ENCODE measurements around the gene SMPD4. TPM values are rescaled to one million over a fixed set of nuclear protein-coding genes. Genes with fewer than 3 reads are reported as not detected.
"Not testable (repeated sequence)": the region's sequence is repeated elsewhere in the genome, so short reads cannot be mapped to it uniquely, and the experiment has no call there.

SMPD4 gene
- total RNA-seq = 31.0 TPM

- peak; percentile 92 to 99 (median 96) for DNase-seq (ENCODE audit: low read depth in 2 of 3, low spot score in 2 of 3)
These were observed at the start of gene SMPD4 for GRCh38 chr2:130181325-130181879. Gene SMPD4 (minus strand): TSS chr2:130181602. CDS start chr2:130176592, 5,010 bp downstream.

- DNase-seq (ENCODE audit: low read depth in 2 of 3, low spot score in 2 of 3) = not testable (repeated sequence)
These were observed 49.5 kb upstream of the SMPD4 start for GRCh38 chr2:130230907-130231306.

GRCh38 chr2:130230376-130230775 lies 49.0 kb upstream of the SMPD4 start:
- DNase-seq (ENCODE audit: low read depth in 2 of 3, low spot score in 2 of 3) = not testable (repeated sequence)

- DNase-seq (ENCODE audit: low read depth in 2 of 3, low spot score in 2 of 3) = peak in 2 of 3 donors; percentile 21 to 56
These were observed 47.7 kb upstream of the SMPD4 start for GRCh38 chr2:130229161-130229510.

- DNase-seq (ENCODE audit: low read depth in 2 of 3, low spot score in 2 of 3) = not testable (repeated sequence)
These were observed 47.2 kb upstream of the SMPD4 start for GRCh38 chr2:130228467-130229160.

- DNase-seq (ENCODE audit: low read depth in 2 of 3, low spot score in 2 of 3) = not testable (repeated sequence)
These were observed 46.6 kb upstream of the SMPD4 start for GRCh38 chr2:130228005-130228404.

- DNase-seq (ENCODE audit: low read depth in 2 of 3, low spot score in 2 of 3) = not testable (repeated sequence)
These were observed 41.1 kb upstream of the SMPD4 start for GRCh38 chr2:130222523-130222922.

GRCh38 chr2:130220505-130220904 lies 39.1 kb upstream of the SMPD4 start:
- not testable (repeated sequence) for DNase-seq (ENCODE audit: low read depth in 2 of 3, low spot score in 2 of 3)

GRCh38 chr2:130219147-130219546 lies 37.7 kb upstream of the SMPD4 start:
- not testable (repeated sequence) for DNase-seq (ENCODE audit: low read depth in 2 of 3, low spot score in 2 of 3)

- DNase-seq (ENCODE audit: low read depth in 2 of 3, low spot score in 2 of 3) = not testable (repeated sequence)
These were observed 25.6 kb upstream of the SMPD4 start for GRCh38 chr2:130207051-130207450.

GRCh38 chr2:130203150-130203549 lies 21.7 kb upstream of the SMPD4 start:
- DNase-seq (ENCODE audit: low read depth in 2 of 3, low spot score in 2 of 3) = not testable (repeated sequence)

GRCh38 chr2:130202518-130202917 lies 21.1 kb upstream of the SMPD4 start:
- DNase-seq (ENCODE audit: low read depth in 2 of 3, low spot score in 2 of 3) = not testable (repeated sequence)

GRCh38 chr2:130198343-130198742 lies 16.9 kb upstream of the SMPD4 start, which contains the start of gene TUBA3E:
Gene TUBA3E (minus strand): TSS chr2:130198439. CDS start chr2:130198360, 79 bp downstream.
- DNase-seq (ENCODE audit: low read depth in 2 of 3, low spot score in 2 of 3) = no peak

GRCh38 chr2:130196052-130196451 lies 14.7 kb upstream of the SMPD4 start:
- DNase-seq (ENCODE audit: low read depth in 2 of 3, low spot score in 2 of 3) = not testable (repeated sequence)

GRCh38 chr2:130195089-130195635 lies 13.8 kb upstream of the SMPD4 start:
- DNase-seq (ENCODE audit: low read depth in 2 of 3, low spot score in 2 of 3) = not testable (repeated sequence)

GRCh38 chr2:130193824-130194223 lies 12.4 kb upstream of the SMPD4 start:
- not testable (repeated sequence) for DNase-seq (ENCODE audit: low read depth in 2 of 3, low spot score in 2 of 3)

GRCh38 chr2:130192451-130192850 lies 11.0 kb upstream of the SMPD4 start:
- DNase-seq (ENCODE audit: low read depth in 2 of 3, low spot score in 2 of 3) = not testable (repeated sequence)

- not testable (repeated sequence) for DNase-seq (ENCODE audit: low read depth in 2 of 3, low spot score in 2 of 3)
These were observed 9.9 kb upstream of the SMPD4 start for GRCh38 chr2:130191319-130191718.

GRCh38 chr2:130190237-130190636 lies 8.8 kb upstream of the SMPD4 start:
- no peak for DNase-seq (ENCODE audit: low read depth in 2 of 3, low spot score in 2 of 3)

- not testable (repeated sequence) for DNase-seq (ENCODE audit: low read depth in 2 of 3, low spot score in 2 of 3)
These were observed 7.6 kb upstream of the SMPD4 start for GRCh38 chr2:130188958-130189357.

- not testable (repeated sequence) for DNase-seq (ENCODE audit: low read depth in 2 of 3, low spot score in 2 of 3)
These were observed 6.7 kb upstream of the SMPD4 start for GRCh38 chr2:130187859-130188792.

Measured in hematopoietic multipotent progenitor cell (in vitro differentiated cells).